ENCODE results near the gene C1S. TPM values are rescaled to one million over a fixed set of nuclear protein-coding genes. Genes with fewer than 3 reads are reported as not detected.

Gene C1S
- total and polyA plus RNA-seq, 2 donors (not counting 3 experiments of a cell fraction or from before 2014, with no cell fraction given): 0.32 to 0.38 TPM

DNA sequence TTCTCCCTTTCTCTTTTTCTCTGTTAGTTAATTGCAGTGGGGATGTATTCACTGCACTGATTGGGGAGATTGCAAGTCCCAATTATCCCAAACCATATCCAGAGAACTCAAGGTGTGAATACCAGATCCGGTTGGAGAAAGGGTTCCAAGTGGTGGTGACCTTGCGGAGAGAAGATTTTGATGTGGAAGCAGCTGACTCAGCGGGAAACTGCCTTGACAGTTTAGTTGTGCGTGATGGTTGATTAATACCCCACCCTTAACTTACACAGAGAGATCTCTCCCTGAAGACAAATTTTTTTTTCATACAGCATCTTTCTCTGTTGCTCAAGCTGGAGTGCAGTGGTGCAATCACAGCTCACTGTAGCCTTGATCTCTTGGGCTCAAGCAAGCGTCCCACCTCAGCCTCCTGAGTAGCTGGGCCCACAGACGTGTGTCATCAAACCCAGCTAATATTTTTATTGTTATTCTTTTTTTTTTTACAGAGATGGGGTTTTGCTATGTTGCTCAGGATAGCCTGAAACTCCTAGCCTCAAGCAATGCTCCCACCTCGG lies 4.6 kb downstream of the C1S start:
- H3K4me1 ChIP-seq (ENCODE audit: control insufficient read depth, extremely low read depth, insufficient read depth, low read length): no peaks in the 10 kb centered on the region
- H4K20me1 ChIP-seq (replicated peaks; ENCODE audit: control insufficient read depth, extremely low read depth, insufficient read depth, low read length): no peaks in the 10 kb centered on the region
- H3K4me2 ChIP-seq (ENCODE audit: insufficient read depth, low read length): no peak overlapping the region
- peaks cover 17 to 39% of the 10 kb centered on the region in 2 experiments for H3K27me3 ChIP-seq (ENCODE audit: control insufficient read depth in 2 of 2, insufficient read depth in 2 of 2, low read length in 2 of 2)
- no TSS peak for BruUV-seq (replicated peaks)
- H3K4me3 ChIP-seq (replicated peaks in 1 of 3; ENCODE audit: insufficient read depth in 1 of 3, low read depth in 1 of 3, low read length in 3 of 3): no peak overlapping the region
- intact Hi-C loops (cut with micrococcal nuclease) (no loop called here), dilution Hi-C loops (cut with MboI; ENCODE audit: extremely low pct_ligation_motif_present, low sequenced_read_pairs) (no loop called here)
- no peak for TF ChIP-seq POLR2A (IDR thresholded peaks at IDR 0.05; ENCODE audit: low read depth, low read length)
- no peak for TF ChIP-seq EZH2 (IDR thresholded peaks at IDR 0.05; ENCODE audit: borderline replicate concordance, low read depth, low read length, severe bottlenecking)
- H3K9me1 ChIP-seq (replicated peaks; ENCODE audit: control insufficient read depth, extremely low read depth, insufficient read depth, low read length): no peaks in the 10 kb centered on the region
- no peak overlapping the region for H2AFZ ChIP-seq (ENCODE audit: low read depth, low read length)
- no peaks in the 10 kb centered on the region for H3K36me3 ChIP-seq (ENCODE audit: control insufficient read depth in 2 of 2, extremely low read depth in 1 of 2, insufficient read depth in 2 of 2, low read length in 2 of 2)
- no peak overlapping the region for H3K27ac ChIP-seq (ENCODE audit: insufficient read depth, low read depth, low read length)
- ChIA-PET CTCF (interaction anchor here (1.1 kb wide), 1 partner anchor 8 kb away, joined by 4 read pairs; no protein-coding TSS in a partner anchor), POLR2A (no interaction called here)
- no peak overlapping the region for H3K9ac ChIP-seq (replicated peaks; ENCODE audit: extremely low read depth, insufficient read depth, low read length)
- H3K79me2 ChIP-seq (ENCODE audit: control insufficient read depth, insufficient read depth, low read length): no peaks in the 10 kb centered on the region
- DNase-seq (ENCODE audit: low read depth, low spot score) (no peak), FAIRE-seq (no peak)
- no peaks in the 10 kb centered on the region for H3K9me3 ChIP-seq (replicated peaks; ENCODE audit: control insufficient read depth, insufficient read depth, low read length)

DNA sequence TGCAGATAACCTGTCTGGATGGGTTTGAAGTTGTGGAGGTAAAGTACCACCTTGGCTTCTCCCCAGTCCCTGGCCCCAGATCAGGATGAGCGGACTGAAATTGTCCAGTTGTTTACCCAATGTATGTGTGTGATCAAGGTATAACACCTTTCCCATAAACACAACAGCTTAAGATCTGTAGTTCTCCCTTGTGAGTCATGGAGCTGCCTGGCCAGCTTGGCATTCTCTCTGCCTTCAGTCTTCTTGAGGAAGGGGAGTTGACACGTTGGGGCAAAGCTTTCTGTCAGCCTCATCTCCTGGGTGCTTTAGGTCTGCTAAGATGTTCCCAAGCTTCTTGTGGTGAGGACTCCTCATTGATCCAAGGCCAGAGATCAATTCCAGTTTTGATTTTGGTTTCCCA lies 6.1 kb downstream of the C1S start:
- Histone ChIP-seq H3K9me3 (replicated peaks; ENCODE audit: control insufficient read depth, insufficient read depth, low read length) (no peaks in the 10 kb centered on the region), H3K9ac (replicated peaks; ENCODE audit: extremely low read depth, insufficient read depth, low read length) (no peak overlapping the region), H3K27me3 (ENCODE audit: control insufficient read depth in 2 of 2, insufficient read depth in 2 of 2, low read length in 2 of 2) (peaks cover 11 to 30% of the 10 kb centered on the region in 2 experiments), H3K27ac (ENCODE audit: insufficient read depth, low read depth, low read length) (no peak overlapping the region), H3K4me1 (ENCODE audit: control insufficient read depth, extremely low read depth, insufficient read depth, low read length) (no peaks in the 10 kb centered on the region), H4K20me1 (replicated peaks; ENCODE audit: control insufficient read depth, extremely low read depth, insufficient read depth, low read length) (no peaks in the 10 kb centered on the region), H2AFZ (ENCODE audit: low read depth, low read length) (no peak overlapping the region), H3K4me2 (ENCODE audit: insufficient read depth, low read length) (no peak overlapping the region), H3K79me2 (ENCODE audit: control insufficient read depth, insufficient read depth, low read length) (no peaks in the 10 kb centered on the region), H3K36me3 (ENCODE audit: control insufficient read depth in 2 of 2, extremely low read depth in 1 of 2, insufficient read depth in 2 of 2, low read length in 2 of 2) (no peaks in the 10 kb centered on the region), H3K9me1 (replicated peaks; ENCODE audit: control insufficient read depth, extremely low read depth, insufficient read depth, low read length) (no peaks in the 10 kb centered on the region), H3K4me3 (replicated peaks in 1 of 3; ENCODE audit: insufficient read depth in 1 of 3, low read depth in 1 of 3, low read length in 3 of 3) (no peak overlapping the region)
- dilution Hi-C loops (cut with MboI; ENCODE audit: extremely low pct_ligation_motif_present, low sequenced_read_pairs) (no loop called here), intact Hi-C loops (cut with micrococcal nuclease) (no loop called here)
- TF ChIP-seq, protein P1, sequence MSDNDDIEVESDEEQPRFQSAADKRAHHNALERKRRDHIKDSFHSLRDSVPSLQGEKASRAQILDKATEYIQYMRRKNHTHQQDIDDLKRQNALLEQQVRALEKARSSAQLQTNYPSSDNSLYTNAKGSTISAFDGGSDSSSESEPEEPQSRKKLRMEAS (IDR thresholded peaks at IDR 0.05; ENCODE audit: insufficient read depth, insufficient read length): no peak
- no peak for TF ChIP-seq FOS (IDR thresholded peaks at IDR 0.05; ENCODE audit: borderline replicate concordance, insufficient read depth, low read length)
- TF ChIP-seq MYC (IDR thresholded peaks at IDR 0.05; ENCODE audit: low read depth, low read length): no peak
- no peak for TF ChIP-seq JUN (IDR thresholded peaks at IDR 0.05; ENCODE audit: borderline replicate concordance, insufficient read depth, insufficient read length, low read depth)
- TF ChIP-seq, protein P2, sequence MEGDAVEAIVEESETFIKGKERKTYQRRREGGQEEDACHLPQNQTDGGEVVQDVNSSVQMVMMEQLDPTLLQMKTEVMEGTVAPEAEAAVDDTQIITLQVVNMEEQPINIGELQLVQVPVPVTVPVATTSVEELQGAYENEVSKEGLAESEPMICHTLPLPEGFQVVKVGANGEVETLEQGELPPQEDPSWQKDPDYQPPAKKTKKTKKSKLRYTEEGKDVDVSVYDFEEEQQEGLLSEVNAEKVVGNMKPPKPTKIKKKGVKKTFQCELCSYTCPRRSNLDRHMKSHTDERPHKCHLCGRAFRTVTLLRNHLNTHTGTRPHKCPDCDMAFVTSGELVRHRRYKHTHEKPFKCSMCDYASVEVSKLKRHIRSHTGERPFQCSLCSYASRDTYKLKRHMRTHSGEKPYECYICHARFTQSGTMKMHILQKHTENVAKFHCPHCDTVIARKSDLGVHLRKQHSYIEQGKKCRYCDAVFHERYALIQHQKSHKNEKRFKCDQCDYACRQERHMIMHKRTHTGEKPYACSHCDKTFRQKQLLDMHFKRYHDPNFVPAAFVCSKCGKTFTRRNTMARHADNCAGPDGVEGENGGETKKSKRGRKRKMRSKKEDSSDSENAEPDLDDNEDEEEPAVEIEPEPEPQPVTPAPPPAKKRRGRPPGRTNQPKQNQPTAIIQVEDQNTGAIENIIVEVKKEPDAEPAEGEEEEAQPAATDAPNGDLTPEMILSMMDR (IDR thresholded peaks at IDR 0.05; ENCODE audit: extremely low read depth in 1 of 2, insufficient read depth in 1 of 2, low read depth in 1 of 2, low read length in 2 of 2): no peak
- TF ChIP-seq EZH2 (IDR thresholded peaks at IDR 0.05; ENCODE audit: borderline replicate concordance, low read depth, low read length, severe bottlenecking): no peak
- no peak for TF ChIP-seq POLR2AphosphoS5 (IDR thresholded peaks at IDR 0.05; ENCODE audit: insufficient read depth, low read depth, low read length)
- no peak for TF ChIP-seq POLR2A (IDR thresholded peaks at IDR 0.05; ENCODE audit: low read depth, low read length)
- POLR2A ChIA-PET: no interaction called here
- DNase-seq (ENCODE audit: low read depth, low spot score): no peak
- CTCF ChIA-PET: no interaction called here
- no peak for FAIRE-seq
- BruUV-seq (replicated peaks): no TSS peak

Data from endothelial cell of umbilical vein (primary cell).